Stimulated activated naive B cell treated with anti-CD40 and anti-IgM and Interleukin-4, amounts not matched to agents 10 μg/mL and 1 μg/mL and 100 μg/mL, for 72 hours (primary cell): ENCODE results near the gene CIB4.
"Not testable (repeated sequence)": the region's sequence is repeated elsewhere in the genome, so short reads cannot be mapped to it uniquely, and the experiment has no call there.

Source experiments
- ATAC-seq, 2 donors: fragments of 150-1000 bp; cut with Tn5 transposase; replicated peaks; 2 replicates each; pipeline ENCODE4 v1.10.0; 2021; ENCODE audit warnings: moderate library complexity in 1 of 2
- DNase-seq: peaks from one replicate; pipeline ENCODE4 v3.0.0; 2021
- H3K27ac Mint-ChIP-seq: one replicate; pipeline ENCODE4 v1.8.0; 2022; ENCODE audit warnings: mild to moderate bottlenecking, mixed read lengths
- H3K27me3 Mint-ChIP-seq, 2 donors: one replicate each; pipeline ENCODE4 v1.8.0; 2022; ENCODE audit warnings: mixed read lengths in 2 of 2
- H3K36me3 Mint-ChIP-seq, 2 donors: one replicate each; pipeline ENCODE4 v1.8.0; 2022; ENCODE audit warnings: mixed read lengths in 2 of 2, mild to moderate bottlenecking in 1 of 2
- H3K4me1 Mint-ChIP-seq, 2 donors: one replicate each; pipeline ENCODE4 v1.8.0; 2022; ENCODE audit warnings: mixed read lengths in 2 of 2, mild to moderate bottlenecking in 1 of 2
- H3K4me3 Mint-ChIP-seq, 2 donors: one replicate each; pipeline ENCODE4 v1.8.0; 2022; ENCODE audit warnings: mild to moderate bottlenecking in 2 of 2, mixed read lengths in 2 of 2, moderate library complexity in 1 of 2
- H3K9me3 Mint-ChIP-seq, 2 donors: one replicate each; pipeline ENCODE4 v1.8.0; 2022; ENCODE audit warnings: mixed read lengths in 2 of 2, mild to moderate bottlenecking in 1 of 2

The CIB4 gene

DNA sequence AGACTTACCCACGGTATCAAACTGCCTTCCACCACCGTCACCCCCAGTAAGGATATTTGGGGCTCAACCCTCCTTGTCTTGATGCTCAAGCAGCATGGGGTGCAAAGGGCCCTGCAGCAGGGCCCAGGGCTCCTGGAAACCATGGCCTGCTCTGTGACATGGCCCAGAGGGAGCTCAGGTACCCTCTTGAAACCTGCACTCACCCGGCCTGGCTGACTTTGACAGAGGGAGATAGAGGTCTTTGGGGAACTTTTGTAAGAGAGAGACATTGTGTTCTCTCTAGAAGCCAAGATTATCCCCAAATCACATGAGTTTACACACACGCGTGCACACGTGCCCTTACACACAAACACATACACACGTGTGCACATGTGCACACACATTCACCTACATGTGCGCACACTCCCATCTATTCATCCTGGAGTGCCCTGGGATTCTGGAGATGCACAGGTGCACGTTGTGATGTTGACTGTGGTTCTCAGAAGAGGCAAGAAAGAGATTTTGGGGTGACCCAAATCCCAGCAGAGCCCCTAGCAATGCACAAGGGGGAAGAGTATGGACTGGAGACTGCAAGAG, 31.7 kb upstream of the CIB4 start:
- Mint-ChIP-seq H3K27me3 (peaks cover 41 to 47% of the 10 kb centered on the region in 2 donors), H3K9me3 (peaks cover 0 to 3% of the 10 kb centered on the region in 2 donors), H3K27ac (no peak overlapping the region), H3K36me3 (no peaks in the 10 kb centered on the region), H3K4me3 (no peak overlapping the region), H3K4me1 (no peaks in the 10 kb centered on the region)
- ATAC-seq (no peak), DNase-seq (no peak)

DNA sequence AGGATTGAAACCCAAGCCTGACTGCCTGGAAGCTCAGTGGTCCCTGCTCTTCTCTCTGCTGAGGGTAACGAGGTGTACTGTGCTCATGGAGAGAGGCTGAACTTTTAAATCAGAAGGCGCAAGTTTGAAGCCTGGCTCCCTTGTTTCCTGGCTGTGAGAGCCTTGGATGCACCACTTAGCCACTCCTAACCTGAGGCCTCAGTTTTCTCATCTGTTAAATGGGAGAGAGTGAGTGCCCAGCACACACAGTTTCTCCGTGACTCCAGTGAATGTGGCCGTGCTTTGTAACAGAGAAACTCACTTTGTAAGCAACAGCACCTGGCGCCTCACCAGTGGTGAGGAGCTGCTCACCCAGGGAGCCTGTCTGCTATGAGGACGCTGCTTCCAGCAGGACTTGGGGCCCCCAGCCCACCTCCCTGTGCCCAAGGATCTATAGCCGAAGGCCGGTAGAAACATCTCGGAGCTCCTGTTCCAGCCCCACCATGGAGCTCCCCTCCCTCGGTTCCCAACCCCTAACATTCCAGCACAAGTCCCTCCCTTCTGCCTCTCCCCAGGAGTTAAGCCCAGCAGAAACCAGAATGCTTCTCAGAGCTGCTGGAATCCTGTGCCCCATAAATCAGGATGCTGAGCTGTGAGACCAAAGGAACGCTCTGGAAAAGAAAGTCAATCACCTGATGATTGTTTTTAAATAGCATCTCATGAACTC, 31.1 kb upstream of the CIB4 start:
- ATAC-seq (no peak), DNase-seq (no peak)
- H3K4me3 Mint-ChIP-seq = no peak overlapping the region
- no peaks in the 10 kb centered on the region for H3K36me3 Mint-ChIP-seq
- H3K27me3 Mint-ChIP-seq = peaks cover 43 to 53% of the 10 kb centered on the region in 2 donors
- no peaks in the 10 kb centered on the region for H3K9me3 Mint-ChIP-seq
- no peak overlapping the region for H3K27ac Mint-ChIP-seq
- no peaks in the 10 kb centered on the region for H3K4me1 Mint-ChIP-seq

DNA sequence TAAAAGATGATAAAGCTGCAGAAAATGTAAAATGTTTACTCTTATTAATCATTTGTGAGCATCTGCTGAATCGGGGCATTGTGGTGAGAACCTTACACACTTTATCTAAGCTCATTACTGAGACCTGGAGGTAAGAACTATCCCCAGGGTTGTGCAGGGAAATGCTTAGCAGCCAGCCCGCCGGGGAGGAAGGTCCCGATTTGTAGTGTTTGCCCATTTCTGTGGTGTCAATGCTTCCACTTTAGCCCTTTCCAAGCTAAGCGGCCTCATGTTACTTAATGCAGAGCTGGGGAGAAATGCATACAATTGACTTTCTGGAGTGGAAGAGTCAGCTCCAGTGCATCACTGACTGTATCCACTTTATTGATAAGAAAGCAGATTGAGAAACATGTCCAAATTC, 30.5 kb upstream of the CIB4 start:
- peaks cover 47 to 59% of the 10 kb centered on the region in 2 donors for H3K27me3 Mint-ChIP-seq
- no peak overlapping the region for H3K27ac Mint-ChIP-seq
- peaks cover 0 to 2% of the 10 kb centered on the region in 2 donors for H3K9me3 Mint-ChIP-seq
- no peak for ATAC-seq
- no peak for DNase-seq
- H3K36me3 Mint-ChIP-seq = no peaks in the 10 kb centered on the region
- no peak overlapping the region for H3K4me3 Mint-ChIP-seq
- no peaks in the 10 kb centered on the region for H3K4me1 Mint-ChIP-seq

DNA sequence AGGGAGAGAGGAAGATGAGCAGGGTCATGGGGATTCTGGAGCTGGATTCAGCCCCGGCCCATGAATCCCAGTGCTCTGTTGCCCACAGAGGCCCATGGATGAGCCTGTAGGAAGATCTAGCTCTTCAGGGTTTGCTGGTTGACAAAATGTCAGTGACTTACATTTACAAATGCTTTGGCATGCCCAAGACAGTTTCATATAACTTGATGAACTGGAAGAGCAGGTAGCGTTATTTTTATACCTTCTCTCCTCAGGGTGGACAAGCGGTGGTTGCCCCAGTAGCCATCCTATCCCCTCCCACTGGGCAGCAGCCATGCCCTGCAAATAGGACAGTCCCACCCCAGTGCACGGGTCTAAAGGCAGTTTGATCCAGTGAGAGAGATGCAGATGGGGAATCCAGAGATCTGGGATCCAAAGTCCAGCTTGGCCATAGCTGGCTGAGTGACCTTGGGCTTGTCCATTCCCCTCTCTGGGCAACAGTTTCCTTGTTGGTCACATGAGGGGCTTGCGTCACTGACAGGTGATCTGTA, 29.8 kb upstream of the CIB4 start:
- H3K4me1 Mint-ChIP-seq = no peaks in the 10 kb centered on the region
- peaks cover 48 to 60% of the 10 kb centered on the region in 2 donors for H3K27me3 Mint-ChIP-seq
- no peak for DNase-seq
- H3K36me3 Mint-ChIP-seq = no peaks in the 10 kb centered on the region
- no peak for ATAC-seq
- H3K9me3 Mint-ChIP-seq = peaks cover 0 to 2% of the 10 kb centered on the region in 2 donors
- no peak overlapping the region for H3K4me3 Mint-ChIP-seq
- no peak overlapping the region for H3K27ac Mint-ChIP-seq

DNA sequence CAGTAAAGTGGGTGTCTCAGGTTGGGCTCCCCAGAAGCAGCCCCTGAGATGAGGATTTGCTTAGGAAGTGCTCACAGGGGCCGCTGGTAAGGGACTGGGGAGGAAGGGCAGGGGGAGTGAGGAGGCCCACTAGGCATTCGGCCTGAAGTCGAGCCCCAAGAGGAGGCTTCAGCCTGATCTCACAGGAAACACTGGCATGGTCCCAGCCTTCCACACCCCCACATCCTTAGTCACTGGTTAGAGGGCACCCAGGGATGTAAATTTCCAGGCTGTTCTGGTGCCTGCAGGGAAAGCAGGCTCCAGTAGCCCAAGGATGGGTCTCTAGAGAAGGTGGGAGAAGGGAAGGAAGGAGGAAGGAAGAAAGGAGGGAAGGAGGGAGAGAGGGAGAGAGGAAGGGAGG, 29.0 kb upstream of the CIB4 start:
- Mint-ChIP-seq H3K36me3 (no peaks in the 10 kb centered on the region), H3K4me3 (no peak overlapping the region), H3K4me1 (no peaks in the 10 kb centered on the region), H3K27me3 (peaks cover 48 to 66% of the 10 kb centered on the region in 2 donors), H3K27ac (no peak overlapping the region), H3K9me3 (peaks cover 0 to 4% of the 10 kb centered on the region in 2 donors)
- ATAC-seq (no peak), DNase-seq (no peak)

DNA sequence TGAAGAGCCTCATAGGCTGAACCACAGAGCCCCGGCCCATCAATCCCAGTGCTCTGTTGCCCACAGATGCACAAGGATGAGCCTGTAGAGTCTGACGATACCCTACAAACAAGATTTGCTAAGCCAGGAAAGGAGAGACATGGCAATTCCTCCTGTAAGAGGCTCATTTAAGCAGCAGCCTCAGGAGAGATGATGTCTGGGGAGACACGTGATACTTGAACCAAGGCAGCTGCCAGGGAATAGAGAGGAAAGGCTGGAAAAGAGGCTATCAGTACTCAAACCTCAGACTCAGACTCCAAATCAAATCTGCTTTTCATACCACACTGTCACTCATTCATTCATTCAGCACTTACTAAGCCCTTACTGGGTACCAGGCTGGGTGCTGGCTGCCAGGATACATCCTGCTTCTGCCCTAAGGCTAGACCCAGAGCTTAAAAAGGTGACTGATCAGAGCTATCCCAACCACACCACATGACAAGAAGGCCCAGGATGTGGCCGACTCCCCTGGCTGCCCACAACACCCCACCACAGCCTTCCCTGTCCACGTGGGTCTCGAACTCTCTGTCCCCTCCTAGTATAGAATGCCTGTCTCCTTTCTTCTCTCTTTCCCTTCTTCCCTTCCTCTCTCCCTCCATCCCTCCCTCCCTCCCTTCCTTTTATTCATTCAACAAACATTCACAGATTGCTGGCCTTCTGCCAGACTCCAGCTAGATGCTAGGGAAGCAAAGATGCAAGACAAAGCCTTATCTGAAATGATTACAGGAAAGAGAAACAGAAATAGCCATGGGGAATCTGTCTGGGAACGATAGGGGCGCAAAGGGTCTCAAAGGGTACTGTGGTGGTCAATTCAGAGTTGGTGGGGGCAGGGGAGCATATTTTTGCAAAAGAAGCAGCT, 27.9 kb upstream of the CIB4 start:
- H3K9me3 Mint-ChIP-seq = peaks cover 0 to 4% of the 10 kb centered on the region in 2 donors
- no peaks in the 10 kb centered on the region for H3K36me3 Mint-ChIP-seq
- no peak overlapping the region for H3K27ac Mint-ChIP-seq
- no peaks in the 10 kb centered on the region for H3K4me1 Mint-ChIP-seq
- H3K27me3 Mint-ChIP-seq = peaks cover 51 to 66% of the 10 kb centered on the region in 2 donors
- no peak overlapping the region for H3K4me3 Mint-ChIP-seq
- no peak for ATAC-seq
- DNase-seq = no peak

DNA sequence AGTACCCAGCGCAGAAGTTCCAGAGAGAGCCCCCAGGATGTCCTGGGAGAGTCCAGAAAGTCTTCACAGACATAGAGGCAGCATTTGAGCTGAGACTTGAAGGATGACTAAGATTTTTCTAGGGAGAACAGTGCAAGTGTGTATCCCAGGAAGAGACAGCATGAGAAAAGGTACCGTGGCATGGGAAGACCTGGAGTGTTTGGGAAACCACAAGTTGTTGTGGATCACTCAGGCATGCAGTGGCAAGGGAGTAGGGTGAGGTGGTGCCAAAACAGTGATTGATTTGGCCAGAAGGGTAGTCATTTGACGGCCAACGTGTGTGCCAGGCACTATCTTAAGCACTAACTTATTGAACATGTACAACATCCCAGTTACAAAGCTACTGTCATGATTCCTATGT, 26.9 kb upstream of the CIB4 start:
- DNase-seq (no peak), ATAC-seq (no peak)
- Mint-ChIP-seq H3K36me3 (no peaks in the 10 kb centered on the region), H3K9me3 (peaks cover 0 to 4% of the 10 kb centered on the region in 2 donors), H3K4me3 (no peak overlapping the region), H3K4me1 (no peaks in the 10 kb centered on the region), H3K27me3 (peaks cover 49 to 62% of the 10 kb centered on the region in 2 donors), H3K27ac (no peak overlapping the region)

DNA sequence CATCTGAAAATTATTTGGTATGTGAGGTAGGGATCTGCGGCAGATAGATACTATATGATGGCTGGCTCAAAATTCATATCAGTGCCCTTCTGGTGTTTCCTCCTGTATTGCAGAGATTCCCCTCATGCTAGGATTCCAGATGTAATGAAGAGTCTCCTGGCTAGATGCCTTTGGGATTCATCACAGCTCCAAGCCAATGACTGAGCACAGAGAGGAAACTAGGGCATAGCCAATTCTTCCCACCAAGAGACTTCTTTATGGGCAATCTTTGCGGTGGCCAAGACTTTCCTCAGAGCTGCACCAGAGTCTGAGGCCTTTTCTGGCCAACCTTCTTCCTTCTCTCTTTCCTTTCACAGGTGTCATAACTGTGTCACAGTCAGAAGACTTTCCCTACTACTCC, 25.5 kb upstream of the CIB4 start:
- Mint-ChIP-seq H3K4me3 (no peak overlapping the region), H3K27me3 (peaks cover 39 to 54% of the 10 kb centered on the region in 2 donors), H3K4me1 (no peaks in the 10 kb centered on the region), H3K9me3 (peaks cover 0 to 4% of the 10 kb centered on the region in 2 donors), H3K36me3 (no peaks in the 10 kb centered on the region), H3K27ac (no peak overlapping the region)
- no peak for DNase-seq
- ATAC-seq = no peak

DNA sequence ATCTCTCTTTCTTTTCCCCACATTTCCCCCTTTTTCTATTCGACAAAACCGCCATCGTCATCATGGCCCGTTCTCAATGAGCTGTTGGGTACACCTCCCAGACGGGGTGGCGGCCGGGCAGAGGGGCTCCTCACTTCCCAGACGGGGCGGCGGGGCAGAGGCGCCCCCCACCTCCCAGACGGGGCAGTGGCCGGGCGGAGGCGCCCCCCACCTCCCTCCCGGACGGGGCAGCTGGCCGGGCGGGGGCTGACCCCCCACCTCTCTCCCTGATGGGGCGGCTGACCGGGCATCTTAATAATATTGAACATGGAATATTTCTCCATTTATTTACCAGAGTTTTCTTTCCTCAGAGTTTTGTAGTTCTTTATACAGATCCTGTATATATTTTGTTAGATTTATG, 24.1 kb upstream of the CIB4 start:
- ATAC-seq, DNase-seq, H3K36me3 Mint-ChIP-seq, H3K4me1 Mint-ChIP-seq, H3K27ac Mint-ChIP-seq, H3K4me3 Mint-ChIP-seq: not testable (repeated sequence)
- peaks cover 33 to 52% of the 10 kb centered on the region in 2 donors for H3K27me3 Mint-ChIP-seq
- H3K9me3 Mint-ChIP-seq = peaks cover 9 to 13% of the 10 kb centered on the region in 2 donors

DNA sequence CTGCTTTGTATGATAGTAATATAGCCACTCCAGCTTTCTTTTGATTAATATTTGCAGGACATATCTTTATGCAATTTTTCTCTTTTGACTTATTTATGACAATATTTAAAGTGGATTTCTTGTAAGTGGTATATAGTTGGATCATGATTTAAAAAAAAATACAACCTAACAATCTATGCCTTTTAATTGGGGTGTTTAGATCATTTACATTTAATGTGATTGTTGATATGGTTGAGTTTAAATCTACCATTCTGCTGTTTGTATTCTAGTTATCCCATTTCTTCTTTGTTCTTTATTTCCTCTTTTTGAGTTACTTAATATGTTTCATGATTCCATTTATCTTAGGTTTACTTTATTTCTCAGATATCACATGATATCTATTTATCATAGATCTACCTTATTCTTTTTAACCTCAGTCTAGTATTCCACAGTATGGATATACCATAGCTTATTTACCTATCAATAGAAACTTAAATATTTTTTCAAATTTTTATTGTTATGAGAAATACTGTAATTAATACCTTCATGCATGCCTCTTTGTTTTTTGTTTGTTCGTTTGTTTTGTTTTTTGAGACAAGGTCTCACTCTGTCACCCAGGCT, 19.3 kb upstream of the CIB4 start:
- peaks cover 1 to 11% of the 10 kb centered on the region in 2 donors for H3K36me3 Mint-ChIP-seq
- ATAC-seq (no peak), DNase-seq (no peak)
- H3K4me1 Mint-ChIP-seq = no peaks in the 10 kb centered on the region
- H3K4me3 Mint-ChIP-seq = no peak overlapping the region
- no peak overlapping the region for H3K27ac Mint-ChIP-seq
- H3K27me3 Mint-ChIP-seq = peaks cover 13 to 16% of the 10 kb centered on the region in 2 donors
- H3K9me3 Mint-ChIP-seq = peaks cover 18 to 22% of the 10 kb centered on the region in 2 donors

DNA sequence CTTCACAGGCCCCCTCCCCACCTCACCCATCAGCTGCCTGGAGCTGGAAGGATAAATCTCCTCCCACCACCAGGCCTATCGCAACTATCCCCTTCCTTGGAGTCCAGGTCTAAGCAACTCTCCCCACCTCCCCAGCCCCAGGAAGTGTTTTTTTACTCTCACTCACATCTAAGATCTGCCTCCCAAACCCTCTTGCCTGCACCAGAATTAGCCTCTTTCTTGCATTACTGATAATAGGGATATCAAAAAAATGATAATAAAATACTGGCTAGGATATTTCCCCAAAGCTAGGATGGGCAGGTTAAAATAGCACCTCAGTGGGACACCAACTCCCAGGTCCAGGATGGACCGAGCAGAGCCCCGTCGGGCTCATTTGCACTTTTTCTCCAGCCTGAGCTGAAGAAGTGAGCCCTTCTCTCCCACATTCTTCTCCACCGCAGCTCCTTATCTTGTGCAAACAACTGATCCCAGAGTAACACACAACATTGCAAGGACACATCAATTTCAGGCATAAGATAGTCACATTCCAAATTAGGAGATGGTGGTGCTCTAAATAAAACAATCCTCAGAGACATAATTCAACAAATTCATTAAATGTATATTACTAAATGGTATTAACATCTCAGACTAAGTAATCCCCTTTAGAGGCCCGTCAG, 17.7 kb upstream of the CIB4 start:
- peaks cover 1 to 11% of the 10 kb centered on the region in 2 donors for H3K36me3 Mint-ChIP-seq
- H3K27ac Mint-ChIP-seq = no peak overlapping the region
- ATAC-seq (no peak), DNase-seq (no peak)
- H3K4me3 Mint-ChIP-seq = no peak overlapping the region
- peaks cover 14 to 16% of the 10 kb centered on the region in 2 donors for H3K27me3 Mint-ChIP-seq
- H3K4me1 Mint-ChIP-seq = no peaks in the 10 kb centered on the region
- peaks cover 18 to 22% of the 10 kb centered on the region in 2 donors for H3K9me3 Mint-ChIP-seq

DNA sequence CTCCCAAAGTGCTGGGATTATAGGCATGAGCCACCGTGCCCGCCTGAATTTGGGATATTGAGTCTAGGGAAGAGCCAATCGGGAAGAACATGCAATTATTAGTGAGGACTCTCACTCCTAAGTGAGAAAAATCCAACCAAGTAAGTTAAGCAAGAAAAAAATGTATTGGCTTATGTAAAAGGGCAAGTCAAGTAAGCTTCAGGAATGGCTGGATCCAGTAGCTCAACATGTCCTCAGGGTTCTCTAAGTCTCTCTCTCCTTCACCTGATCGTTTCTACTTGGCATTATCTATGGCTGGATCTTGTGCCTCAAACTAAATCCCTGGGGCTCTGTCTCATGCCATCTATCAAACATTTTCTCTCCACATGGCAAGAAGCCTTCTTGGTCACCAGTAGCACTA, 16.1 kb upstream of the CIB4 start:
- DNase-seq (no peak), ATAC-seq (no peak)
- Mint-ChIP-seq H3K36me3 (peaks cover 1 to 11% of the 10 kb centered on the region in 2 donors), H3K27me3 (peaks cover 16 to 27% of the 10 kb centered on the region in 2 donors), H3K4me1 (no peaks in the 10 kb centered on the region), H3K4me3 (no peak overlapping the region), H3K27ac (no peak overlapping the region), H3K9me3 (peaks cover 18 to 22% of the 10 kb centered on the region in 2 donors)

DNA sequence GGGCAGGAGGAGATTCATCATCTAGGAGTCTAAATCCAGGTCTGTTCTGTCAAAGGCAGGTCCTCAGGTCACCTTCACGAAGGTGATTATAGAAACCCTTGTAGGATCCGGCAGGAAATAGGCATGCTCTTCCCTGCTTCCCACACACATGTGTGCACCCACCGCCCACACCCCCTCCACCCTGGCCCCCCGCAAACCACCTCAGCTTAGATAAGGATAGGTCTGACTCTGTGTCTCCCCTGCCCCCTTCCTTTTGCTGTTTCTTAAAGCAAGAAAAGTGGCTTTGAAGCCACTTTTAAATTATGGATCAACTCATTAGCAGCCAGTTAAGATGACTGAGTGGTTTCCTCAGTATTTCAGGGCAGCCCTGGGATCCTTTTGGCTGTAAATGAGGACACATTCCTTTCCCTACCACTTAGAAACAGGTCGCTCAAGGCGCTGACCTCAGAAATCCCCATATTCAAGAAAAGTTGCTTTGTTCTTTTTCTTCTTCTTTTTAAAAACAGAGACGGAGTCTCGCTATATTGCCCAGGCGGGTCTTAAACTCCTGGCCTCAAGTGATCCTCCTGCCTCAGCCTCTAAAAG, 14.5 kb upstream of the CIB4 start:
- peaks cover 21 to 30% of the 10 kb centered on the region in 2 donors for H3K27me3 Mint-ChIP-seq
- peaks cover 12 to 18% of the 10 kb centered on the region in 2 donors for H3K9me3 Mint-ChIP-seq
- H3K4me1 Mint-ChIP-seq = no peaks in the 10 kb centered on the region
- no peak overlapping the region for H3K4me3 Mint-ChIP-seq
- ATAC-seq = no peak
- H3K36me3 Mint-ChIP-seq = peaks cover 1 to 7% of the 10 kb centered on the region in 2 donors
- H3K27ac Mint-ChIP-seq = no peak overlapping the region
- DNase-seq = no peak
